CD4-positive, CD25-positive, alpha-beta regulatory T cell (primary cell): ENCODE results near the gene LRWD1. TPM values are rescaled to one million over a fixed set of nuclear protein-coding genes. Genes with fewer than 3 reads are reported as not detected.
A peak's percentile ranks its signal among the peaks of the same experiment; 100 is the strongest.

ENCODE experiments used
- ATAC-seq, 2 donors: fragments of 150-1000 bp; cut with Tn5 transposase; one replicate each; pipeline ENCODE4 v1.10.0; 2021; ENCODE audit warnings: low read depth in 2 of 2, moderate number of reproducible peaks in 2 of 2, moderate library complexity in 1 of 2
- DNase-seq, 3 donors: peaks; one replicate each; pipeline versions ENCODE4 v3.0.0 to v3.0.0-alpha.2; 2012 to 2022; ENCODE audit warnings: mixed read lengths in 1 of 3
- H3K27ac ChIP-seq: one replicate; pipeline ENCODE4 v1.7.0; 2013; ENCODE audit warnings: mild to moderate bottlenecking, low read length; ENCODE audit not compliant: insufficient read depth, poor library complexity, severe bottlenecking
- H3K27me3 ChIP-seq: one replicate; pipeline ENCODE4 v1.7.0; 2013; ENCODE audit warnings: low read length; ENCODE audit not compliant: control insufficient read depth, insufficient read depth
- H3K36me3 ChIP-seq: one replicate; pipeline ENCODE4 v1.7.0; 2013; ENCODE audit warnings: mild to moderate bottlenecking, low read length, moderate library complexity; ENCODE audit not compliant: control insufficient read depth, insufficient read depth
- H3K4me1 ChIP-seq: 2 replicates; pipeline ENCODE4 v1.7.0; 2013; ENCODE audit warnings: mild to moderate bottlenecking, low read length; ENCODE audit not compliant: insufficient read depth, control insufficient read depth, poor library complexity, severe bottlenecking
- H3K4me3 ChIP-seq: one replicate; pipeline ENCODE4 v1.7.0; 2013; ENCODE audit warnings: low read depth, mild to moderate bottlenecking, low read length, moderate library complexity
- H3K9me3 ChIP-seq, 2 experiments: 1 replicate in 1 of 2; 2 replicates in 1 of 2; pipeline ENCODE4 v1.7.0; 2013; ENCODE audit warnings: low read length in 2 of 2, mild to moderate bottlenecking in 1 of 2, moderate library complexity in 1 of 2; ENCODE audit not compliant: control insufficient read depth in 2 of 2
- H3K27ac Mint-ChIP-seq, 3 donors: one replicate each; pipeline ENCODE4 v1.8.0; 2020 to 2022; ENCODE audit warnings: mild to moderate bottlenecking in 3 of 3, mixed read lengths in 3 of 3, moderate library complexity in 2 of 3
- H3K27me3 Mint-ChIP-seq: one replicate; pipeline ENCODE4 v1.8.0; 2022; ENCODE audit warnings: mild to moderate bottlenecking, mixed read lengths
- H3K36me3 Mint-ChIP-seq: one replicate; pipeline ENCODE4 v1.8.0; 2020; ENCODE audit warnings: mixed read lengths
- H3K4me1 Mint-ChIP-seq, 4 donors: one replicate each; pipeline ENCODE4 v1.8.0; 2020 to 2022; ENCODE audit warnings: mixed read lengths in 4 of 4, mild to moderate bottlenecking in 1 of 4
- H3K4me3 Mint-ChIP-seq, 4 donors: one replicate each; pipeline ENCODE4 v1.8.0; 2020 to 2022; ENCODE audit warnings: mild to moderate bottlenecking in 4 of 4, mixed read lengths in 4 of 4, moderate library complexity in 3 of 4
- H3K9me3 Mint-ChIP-seq, 7 donors: one replicate each; pipeline ENCODE4 v1.8.0; 2020 to 2022; ENCODE audit warnings: mixed read lengths in 7 of 7, mild to moderate bottlenecking in 3 of 7, moderate library complexity in 2 of 7
- polyA plus RNA-seq, 4 donors: library from polyadenylated mRNA; unstranded; fragments of 300-500 nt; fragmentation: Illumina TruSeq; gene quantifications; one replicate each; pipeline ENCODE4 v1.2.3, GENCODE V29; 2021
- total RNA-seq: library from RNA; stranded (reverse); gene quantifications from one replicate; pipeline ENCODE4 v1.2.3, GENCODE V29; 2022

Gene LRWD1
- total RNA-seq = 12.9 TPM
- 10 to 100 TPM; 12.4 to 15.3 (median 13.7) TPM for polyA plus RNA-seq

GRCh38 chr7:102464577-102465280 lies at the start of gene LRWD1, which contains the start of gene ALKBH4:
Gene LRWD1 (plus strand): TSS chr7:102464984. CDS start chr7:102465081, 97 bp downstream.
Gene ALKBH4 (minus strand): TSS chr7:102464863. CDS start chr7:102464836, 27 bp downstream.
- Mint-ChIP-seq H3K36me3 (no peaks in the 10 kb centered on the region), H3K9me3 (no peaks in the 10 kb centered on the region), H3K4me3 (peak within 1 kb of the TSS; percentile 87 to 96 (median 91)), H3K27ac (peak within 1 kb of the TSS; percentile 81 to 93 (median 93)), H3K4me1 (peaks cover 0 to 49% (median 13%) of the 10 kb centered on the region in 4 donors), H3K27me3 (no peaks in the 10 kb centered on the region)
- H3K27ac ChIP-seq = peak within 1 kb of the TSS; percentile 67
- no peaks in the 10 kb centered on the region for H3K27me3 ChIP-seq
- H3K4me1 ChIP-seq = peaks cover 24% of the 10 kb centered on the region
- H3K36me3 ChIP-seq = no peaks in the 10 kb centered on the region
- ATAC-seq (peak; percentile 97 to 98), DNase-seq (peak; percentile 91 to 95 (median 92))
- H3K4me3 ChIP-seq = peak within 1 kb of the TSS; percentile 82
- no peaks in the 10 kb centered on the region for H3K9me3 ChIP-seq

- peak in 2 of 3 donors; percentile 52 to 90 for DNase-seq
- Mint-ChIP-seq H3K4me1 (peaks cover 27 to 71% (median 49%) of the 10 kb centered on the region in 4 donors), H3K9me3 (peaks cover 0 to 2% (median 0%) of the 10 kb centered on the region in 7 donors), H3K36me3 (peaks cover 20% of the 10 kb centered on the region), H3K4me3 (peak overlapping the region; percentile 58 to 86 (median 78)), H3K27ac (peak overlapping the region; percentile 93 to 98 (median 96)), H3K27me3 (no peaks in the 10 kb centered on the region)
- H3K36me3 ChIP-seq = peaks cover 18% of the 10 kb centered on the region
- H3K27me3 ChIP-seq = no peaks in the 10 kb centered on the region
- H3K27ac ChIP-seq = peak overlapping the region; percentile 74
- peak overlapping the region; percentile 54 for H3K4me3 ChIP-seq
- H3K4me1 ChIP-seq = peaks cover 44% of the 10 kb centered on the region
- ATAC-seq = peak; percentile 74 to 79
- no peaks in the 10 kb centered on the region for H3K9me3 ChIP-seq
Measured at GRCh38 chr7:102415685-102416225, 49.0 kb upstream of the LRWD1 start.

- H3K9me3 ChIP-seq = no peaks in the 10 kb centered on the region
- peaks cover 23% of the 10 kb centered on the region for H3K36me3 Mint-ChIP-seq
- H3K4me1 ChIP-seq = peaks cover 44% of the 10 kb centered on the region
- peak overlapping the region; percentile 74 for H3K27ac ChIP-seq
- H3K4me3 Mint-ChIP-seq = peak overlapping the region; percentile 58 to 86 (median 78)
- peak overlapping the region; percentile 93 to 98 (median 96) for H3K27ac Mint-ChIP-seq
- peaks cover 13% of the 10 kb centered on the region for H3K36me3 ChIP-seq
- DNase-seq (no peak), ATAC-seq (no peak)
- H3K27me3 ChIP-seq = no peaks in the 10 kb centered on the region
- H3K9me3 Mint-ChIP-seq = peaks cover 0 to 2% (median 0%) of the 10 kb centered on the region in 7 donors
- peaks cover 30 to 76% (median 53%) of the 10 kb centered on the region in 4 donors for H3K4me1 Mint-ChIP-seq
- no peaks in the 10 kb centered on the region for H3K27me3 Mint-ChIP-seq
- peak overlapping the region; percentile 54 for H3K4me3 ChIP-seq
Measured at GRCh38 chr7:102416406-102416805, 48.4 kb upstream of the LRWD1 start.

GRCh38 chr7:102417105-102417504 lies 47.7 kb upstream of the LRWD1 start:
- peak in 1 of 2 donors; percentile 13 for ATAC-seq

GRCh38 chr7:102418592-102418991 lies 46.2 kb upstream of the LRWD1 start:
- DNase-seq = no peak
- no peak overlapping the region for H3K27ac ChIP-seq
- peaks cover 0 to 2% (median 0%) of the 10 kb centered on the region in 7 donors for H3K9me3 Mint-ChIP-seq
- H3K36me3 ChIP-seq = peaks cover 2% of the 10 kb centered on the region
- no peak overlapping the region for H3K4me3 ChIP-seq
- H3K9me3 ChIP-seq = no peaks in the 10 kb centered on the region
- H3K27me3 ChIP-seq = no peaks in the 10 kb centered on the region
- no peak for ATAC-seq
- peak overlapping the region; percentile 54 to 96 (median 92) for H3K27ac Mint-ChIP-seq
- H3K4me1 ChIP-seq = peaks cover 44% of the 10 kb centered on the region
- no peak overlapping the region for H3K4me3 Mint-ChIP-seq
- H3K4me1 Mint-ChIP-seq = peaks cover 30 to 73% (median 48%) of the 10 kb centered on the region in 4 donors
- H3K27me3 Mint-ChIP-seq = no peaks in the 10 kb centered on the region
- H3K36me3 Mint-ChIP-seq = peaks cover 23% of the 10 kb centered on the region

More at GRCh38 chr7:102417105-102417504, 47.7 kb upstream of the LRWD1 start:
- H3K36me3 ChIP-seq = peaks cover 11% of the 10 kb centered on the region
- peak overlapping the region; percentile 24 for H3K27ac ChIP-seq
- peak overlapping the region; percentile 92 to 98 (median 96) for H3K27ac Mint-ChIP-seq
- DNase-seq = peak in 1 of 3 donors; percentile 36
- H3K27me3 Mint-ChIP-seq = no peaks in the 10 kb centered on the region
- peak overlapping the region in 3 of 4 donors; percentile 50 to 74 (median 52) for H3K4me3 Mint-ChIP-seq
- peaks cover 0 to 2% (median 0%) of the 10 kb centered on the region in 7 donors for H3K9me3 Mint-ChIP-seq
- peaks cover 30 to 76% (median 53%) of the 10 kb centered on the region in 4 donors for H3K4me1 Mint-ChIP-seq
- H3K4me3 ChIP-seq = peak overlapping the region; percentile 48
- H3K36me3 Mint-ChIP-seq = peaks cover 23% of the 10 kb centered on the region
- H3K27me3 ChIP-seq = no peaks in the 10 kb centered on the region
- no peaks in the 10 kb centered on the region for H3K9me3 ChIP-seq
- peaks cover 44% of the 10 kb centered on the region for H3K4me1 ChIP-seq

GRCh38 chr7:102421706-102422240 lies 43.0 kb upstream of the LRWD1 start:
- H3K36me3 Mint-ChIP-seq = peaks cover 38% of the 10 kb centered on the region
- no peaks in the 10 kb centered on the region for H3K9me3 Mint-ChIP-seq
- Histone ChIP-seq H3K4me1 (peaks cover 39% of the 10 kb centered on the region), H3K27me3 (no peaks in the 10 kb centered on the region), H3K36me3 (peaks cover 2% of the 10 kb centered on the region), H3K9me3 (no peaks in the 10 kb centered on the region), H3K27ac (no peak overlapping the region), H3K4me3 (no peak overlapping the region)
- ATAC-seq (no peak), DNase-seq (no peak)
- peaks cover 24 to 71% (median 50%) of the 10 kb centered on the region in 4 donors for H3K4me1 Mint-ChIP-seq
- no peak overlapping the region for H3K27ac Mint-ChIP-seq
- H3K4me3 Mint-ChIP-seq = no peak overlapping the region
- no peaks in the 10 kb centered on the region for H3K27me3 Mint-ChIP-seq

GRCh38 chr7:102424129-102424551 lies 40.6 kb upstream of the LRWD1 start:
- Histone ChIP-seq H3K4me1 (peaks cover 41% of the 10 kb centered on the region), H3K36me3 (peaks cover 2% of the 10 kb centered on the region), H3K27me3 (no peaks in the 10 kb centered on the region), H3K4me3 (no peak overlapping the region), H3K9me3 (no peaks in the 10 kb centered on the region), H3K27ac (no peak overlapping the region)
- Mint-ChIP-seq H3K36me3 (peaks cover 30% of the 10 kb centered on the region), H3K27me3 (no peaks in the 10 kb centered on the region), H3K27ac (peak overlapping the region; percentile 100), H3K4me1 (peaks cover 18 to 69% (median 47%) of the 10 kb centered on the region in 4 donors), H3K9me3 (no peaks in the 10 kb centered on the region), H3K4me3 (peak overlapping the region in 1 of 4 donors; percentile 74)
- ATAC-seq = no peak
- no peak for DNase-seq
